ENCODE measurements around the gene ITPKC.
"Not testable (repeated sequence)": the region's sequence is repeated elsewhere in the genome, so short reads cannot be mapped to it uniquely, and the experiment has no call there.

ITPKC gene

DNA sequence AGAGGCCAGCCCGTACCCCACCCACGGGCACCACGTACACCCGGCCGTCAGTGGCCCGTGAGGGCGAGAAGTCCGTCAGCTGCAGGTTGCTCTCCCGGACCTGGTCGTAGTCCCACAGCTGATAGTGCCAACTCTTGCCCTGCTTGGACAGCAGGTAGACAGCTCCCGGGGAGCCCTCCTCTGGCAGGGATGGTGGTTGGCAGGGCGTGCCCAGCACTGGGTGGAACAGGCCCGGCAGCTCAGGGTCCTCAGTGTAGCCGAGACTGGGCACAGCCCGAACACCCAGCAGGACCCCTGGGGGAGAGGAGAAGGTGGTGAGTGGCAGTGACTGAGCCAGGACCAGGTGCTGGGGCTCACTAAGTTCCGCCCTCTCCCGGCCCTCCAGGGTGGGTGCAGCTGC lies 25.6 kb downstream of the ITPKC start:
- peak in 1 of 14 donors; percentile 43 for DNase-seq

DNA sequence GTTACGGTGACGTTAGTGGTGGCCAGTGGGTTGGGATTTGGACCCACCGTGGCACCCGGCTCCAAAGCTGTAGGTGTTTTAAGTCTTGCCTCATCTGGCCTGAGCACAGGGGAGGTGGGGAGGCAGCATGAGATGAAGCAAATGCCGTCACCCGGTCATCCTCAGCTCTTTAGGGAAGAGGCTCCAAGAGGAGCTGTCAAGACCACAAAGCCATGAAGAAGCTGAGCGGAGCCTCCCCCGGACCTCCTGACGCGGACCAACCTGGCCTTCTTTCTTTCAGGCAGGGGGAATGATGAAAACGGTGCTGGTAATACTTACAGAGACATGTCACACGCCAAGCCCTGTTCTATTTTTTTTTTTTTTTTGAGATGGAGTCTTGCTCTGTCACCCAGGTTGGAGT lies 26.0 kb downstream of the ITPKC start:
- no peak for DNase-seq

DNA sequence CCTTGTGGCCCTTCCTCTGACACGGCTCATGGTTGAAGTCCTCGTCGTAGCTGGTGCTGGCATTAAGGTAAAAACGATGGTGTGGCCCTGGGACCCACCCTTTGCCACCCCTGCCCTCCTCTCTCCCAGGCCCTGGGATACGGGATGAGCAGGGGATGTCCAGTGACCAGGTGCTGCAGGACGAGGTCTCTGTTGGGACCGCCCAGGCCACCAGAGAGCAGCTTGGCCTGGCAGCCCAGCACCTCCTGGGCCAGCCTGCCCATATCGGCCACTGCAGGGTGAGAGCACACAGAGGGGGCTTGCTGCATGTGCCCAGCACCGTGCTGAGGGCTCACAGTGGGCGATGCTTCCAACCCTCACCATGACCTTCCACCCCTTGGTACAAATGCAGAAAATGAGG lies 27.0 kb downstream of the ITPKC start:
- no peak for DNase-seq

DNA sequence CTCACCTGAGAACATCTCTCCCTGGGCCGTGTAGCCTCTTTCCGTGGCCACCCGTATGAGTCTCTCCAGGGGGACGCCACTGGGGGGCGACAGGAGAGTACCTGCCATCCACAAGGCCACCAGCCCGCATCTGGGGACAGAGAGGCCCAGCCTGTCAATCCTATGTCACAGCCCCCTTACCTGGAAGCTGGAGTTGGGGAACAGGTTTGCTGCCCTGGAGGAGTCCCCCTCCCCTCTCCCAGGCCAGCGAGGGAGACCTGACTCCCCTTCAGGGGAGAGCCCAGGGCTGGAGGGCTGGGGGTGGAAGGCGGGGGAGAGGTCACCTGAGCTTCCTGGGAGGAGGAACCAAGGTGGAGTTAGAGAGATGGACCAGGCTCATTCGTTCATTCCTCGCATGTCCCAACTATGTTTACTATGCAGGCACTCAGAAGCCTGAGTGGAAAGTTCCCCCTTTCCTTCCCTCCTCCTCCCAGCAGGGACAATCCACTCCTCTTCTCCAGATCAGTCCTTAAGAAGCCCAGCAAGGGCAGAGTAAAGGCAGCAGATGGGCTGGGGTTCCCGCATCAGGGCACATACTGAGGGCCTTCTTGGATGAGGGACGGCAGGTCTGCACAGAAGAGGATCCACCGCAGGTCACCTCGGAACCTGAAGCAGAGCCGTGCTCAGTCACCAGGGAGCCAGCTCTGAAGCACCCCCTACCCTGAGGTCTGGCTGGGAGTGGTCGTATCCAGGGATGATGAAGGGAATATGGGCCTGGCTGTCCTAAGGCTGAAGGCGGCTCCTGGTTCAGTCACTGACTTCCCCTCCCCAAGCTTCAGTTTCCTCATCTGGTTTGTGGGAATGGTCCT lies 27.9 kb downstream of the ITPKC start:
- DNase-seq: no peak

DNA sequence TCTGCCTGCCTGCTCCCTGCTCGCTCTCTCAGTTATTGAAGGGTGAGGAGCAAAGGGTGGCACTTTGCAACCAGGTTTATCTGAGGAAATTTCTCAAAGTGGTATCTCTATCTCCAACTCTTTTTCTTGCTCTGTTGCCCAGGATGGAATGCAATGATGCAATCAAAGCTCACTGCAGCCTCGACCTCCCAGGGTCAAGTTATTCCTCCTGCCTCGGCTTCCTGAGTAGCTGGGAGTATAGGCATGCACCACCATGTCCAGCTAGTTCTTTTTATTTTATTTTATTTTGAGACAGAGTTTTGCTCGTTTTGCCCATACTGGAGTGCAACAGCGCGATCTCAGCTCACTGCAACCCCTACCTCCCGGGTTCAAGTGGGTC lies 28.5 kb downstream of the ITPKC start:
- no peak for DNase-seq

DNA sequence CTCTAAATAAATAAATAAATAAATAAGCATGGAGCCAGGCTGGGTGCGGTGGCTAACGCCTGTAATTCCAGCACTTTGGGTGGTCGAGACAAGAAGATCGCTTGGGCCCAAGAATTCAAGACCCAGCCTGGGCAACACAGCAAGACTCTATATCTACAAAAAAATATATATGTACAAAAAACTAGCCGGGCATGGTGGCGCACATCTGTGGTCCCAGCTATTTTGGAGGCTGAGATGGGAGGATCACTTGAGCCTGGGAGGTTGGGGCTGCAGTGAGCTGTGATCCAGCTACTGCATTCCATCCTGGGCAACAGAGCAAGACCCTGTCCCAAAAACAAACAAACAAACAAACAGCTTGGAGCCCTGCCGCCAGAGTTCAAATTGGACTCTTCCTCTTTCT lies 30.6 kb downstream of the ITPKC start:
- DNase-seq: no peak

DNA sequence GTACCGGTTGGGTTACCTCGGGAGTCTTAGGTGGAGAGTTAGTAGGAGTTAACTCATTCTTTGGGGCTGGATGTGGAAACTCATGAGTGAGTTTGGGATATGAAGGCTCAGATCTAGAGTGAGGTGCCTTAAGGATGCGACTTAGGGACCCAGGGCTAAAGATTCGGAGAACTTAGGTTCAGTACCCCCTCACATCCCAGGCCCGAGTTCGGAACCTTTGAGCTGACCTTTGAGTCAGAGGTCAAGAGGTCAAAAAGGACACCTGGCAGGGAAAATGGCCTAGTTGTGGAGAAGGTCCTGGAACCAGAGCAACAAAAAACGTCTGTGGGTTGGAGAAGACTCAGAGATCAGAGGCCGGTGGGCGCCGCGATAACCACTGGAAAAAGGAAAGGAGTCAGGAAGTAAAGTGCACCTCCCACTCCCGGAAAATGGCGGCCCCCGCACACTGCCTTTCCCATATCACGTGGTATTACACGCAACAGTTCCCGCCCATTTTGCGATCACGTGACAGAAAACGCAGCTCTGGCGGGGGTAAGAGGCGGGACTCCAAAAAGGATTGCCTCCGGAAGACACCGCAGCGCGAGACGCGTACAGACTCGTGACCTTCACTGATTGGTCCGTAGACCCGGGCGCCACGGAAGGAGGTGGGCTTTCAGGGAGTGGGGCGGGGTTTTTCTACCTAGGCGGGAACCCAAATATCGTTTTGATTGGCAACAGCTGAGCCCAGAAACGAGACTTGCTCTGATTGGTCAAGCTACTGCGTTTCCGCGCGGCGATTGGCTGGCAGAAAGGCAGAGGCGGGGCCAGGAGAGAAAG lies 33.4 kb downstream of the ITPKC start, which contains the start of gene ACTMAP:
Gene ACTMAP (minus strand): TSS at position 420 of the 816 bp plus-strand sequence. CDS start 674 bp downstream, outside the sequence.
- DNase-seq: peak; percentile 98 to 100 (median 100)

DNA sequence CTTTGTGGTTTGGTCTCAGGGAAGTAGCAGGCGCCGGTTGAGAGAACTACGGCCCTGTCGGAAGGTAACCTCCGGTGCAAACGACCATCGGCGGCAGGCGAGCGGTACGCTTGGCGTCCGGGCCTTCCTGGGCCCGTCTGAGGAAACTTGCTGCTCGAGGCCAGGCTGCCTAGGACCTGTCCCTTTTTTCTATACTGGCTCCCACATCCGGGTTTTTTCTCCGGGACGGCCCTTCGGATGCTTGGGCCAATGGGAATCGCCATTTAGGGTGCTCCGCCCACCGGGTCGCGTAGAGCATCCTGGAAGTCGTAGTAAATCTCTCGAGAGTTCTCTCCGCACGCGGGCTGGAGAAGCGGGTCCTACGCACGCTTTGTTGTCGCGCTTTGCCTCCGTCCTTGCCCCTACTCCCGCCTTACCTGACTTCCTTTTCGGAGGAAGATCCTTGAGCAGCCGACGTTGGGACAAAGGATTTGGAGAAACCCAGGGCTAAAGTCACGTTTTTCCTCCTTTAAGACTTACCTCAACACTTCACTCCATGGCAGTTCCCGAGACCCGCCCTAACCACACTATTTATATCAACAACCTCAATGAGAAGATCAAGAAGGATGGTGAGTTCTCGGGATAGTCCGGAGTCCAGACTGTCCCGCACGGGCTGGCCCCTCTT lies 34.1 kb downstream of the ITPKC start, which contains the start of gene SNRPA:
Gene SNRPA (plus strand): TSS at position 330 of the 664 bp plus-strand sequence. CDS start 206 bp downstream, at position 536.
- DNase-seq: peak; percentile 98 to 100 (median 100)

DNA sequence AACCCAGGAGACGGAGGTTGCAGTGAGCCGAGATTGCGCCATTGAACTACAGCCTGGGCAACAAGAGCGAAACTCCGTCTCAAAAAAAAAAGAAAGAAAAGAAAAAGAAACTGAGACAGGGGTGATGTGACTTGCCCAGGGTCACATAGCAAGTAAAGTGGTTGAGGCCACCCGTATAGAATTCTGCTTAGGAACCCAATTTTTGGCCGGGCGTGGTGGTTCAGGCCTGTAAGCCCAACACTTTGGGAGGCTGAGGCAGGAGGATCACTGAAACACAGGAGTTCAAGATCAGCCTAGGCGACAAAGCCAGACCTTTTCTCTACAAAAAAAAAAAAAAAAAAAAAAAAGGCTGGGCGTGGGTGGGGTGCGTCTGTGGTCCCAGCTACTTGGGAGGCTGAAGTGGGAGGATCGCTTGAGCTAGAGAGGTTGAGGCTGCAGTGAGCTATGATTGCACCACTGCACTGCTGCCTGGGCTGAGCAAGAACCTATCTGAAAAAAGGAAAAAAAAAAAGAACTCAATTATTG lies 35.4 kb downstream of the ITPKC start:
- no peak for DNase-seq

DNA sequence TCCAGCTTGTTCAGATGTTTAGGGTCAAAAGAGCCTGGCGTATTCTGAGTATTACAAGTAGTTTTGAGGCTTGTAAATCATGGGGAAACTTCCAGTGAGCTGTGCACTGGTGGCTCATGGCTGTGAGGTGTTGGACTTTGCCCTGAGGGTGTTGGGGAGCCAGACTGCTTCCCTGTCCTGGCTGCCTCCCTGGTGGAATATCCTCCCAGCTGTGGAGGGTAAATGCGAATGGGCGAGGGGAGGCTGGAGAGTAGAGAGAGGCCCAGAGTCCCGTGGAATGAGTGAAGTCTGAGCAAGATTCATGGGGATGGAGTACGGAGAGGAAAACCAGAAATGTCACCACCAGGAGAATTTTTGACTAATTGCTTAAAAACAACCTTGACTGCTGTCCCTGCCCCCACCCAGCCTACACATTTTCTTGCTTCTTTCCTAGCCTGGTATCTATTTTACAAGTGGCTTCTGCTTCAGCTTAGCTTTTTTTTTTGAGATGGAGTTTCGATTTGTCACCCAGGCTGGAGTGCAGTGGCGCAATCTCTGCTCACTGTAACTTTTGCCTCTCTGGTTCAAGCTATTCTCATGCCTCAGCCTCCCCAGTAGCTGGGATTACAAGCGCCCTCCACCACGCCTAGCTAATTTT lies 37.8 kb downstream of the ITPKC start:
- no peak for DNase-seq

DNA sequence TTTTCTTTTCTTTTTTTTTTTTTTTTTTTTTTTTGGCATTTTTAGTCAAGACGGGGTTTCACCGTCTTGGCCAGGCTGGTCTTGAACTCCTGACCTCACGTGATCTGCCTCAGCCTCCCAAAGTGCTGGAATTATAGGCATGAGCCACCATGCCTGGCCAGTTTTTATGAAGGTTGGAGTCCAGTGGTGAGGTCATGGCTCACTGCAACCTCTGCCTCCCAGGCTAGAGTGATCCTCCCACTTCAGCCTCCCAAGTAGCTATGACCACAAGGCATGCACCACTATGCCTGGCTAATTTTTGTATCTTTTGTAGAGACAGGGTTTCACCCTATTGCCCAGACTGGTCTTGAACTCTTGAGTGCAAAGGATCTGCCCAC lies 38.3 kb downstream of the ITPKC start:
- DNase-seq: no peak

DNA sequence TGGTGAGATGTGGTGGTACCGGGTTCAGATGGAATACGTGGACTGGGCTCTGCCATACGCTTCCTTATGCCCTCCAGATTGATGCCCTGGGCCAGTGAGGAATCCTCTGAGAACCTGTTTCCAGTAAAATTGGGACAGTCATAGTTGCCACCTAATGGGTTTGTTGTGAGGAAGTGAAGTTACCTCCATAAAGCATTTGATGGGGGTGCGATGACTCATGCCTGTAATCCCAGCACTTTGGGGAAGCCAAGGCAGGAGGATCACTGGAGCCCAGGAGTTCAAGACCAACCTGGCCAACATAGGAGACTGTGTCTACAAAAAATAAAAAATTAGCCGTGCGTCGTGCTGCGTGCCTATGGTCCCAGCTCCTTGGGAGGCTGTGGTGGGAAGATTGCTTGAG lies 38.9 kb downstream of the ITPKC start:
- no peak for DNase-seq

DNA sequence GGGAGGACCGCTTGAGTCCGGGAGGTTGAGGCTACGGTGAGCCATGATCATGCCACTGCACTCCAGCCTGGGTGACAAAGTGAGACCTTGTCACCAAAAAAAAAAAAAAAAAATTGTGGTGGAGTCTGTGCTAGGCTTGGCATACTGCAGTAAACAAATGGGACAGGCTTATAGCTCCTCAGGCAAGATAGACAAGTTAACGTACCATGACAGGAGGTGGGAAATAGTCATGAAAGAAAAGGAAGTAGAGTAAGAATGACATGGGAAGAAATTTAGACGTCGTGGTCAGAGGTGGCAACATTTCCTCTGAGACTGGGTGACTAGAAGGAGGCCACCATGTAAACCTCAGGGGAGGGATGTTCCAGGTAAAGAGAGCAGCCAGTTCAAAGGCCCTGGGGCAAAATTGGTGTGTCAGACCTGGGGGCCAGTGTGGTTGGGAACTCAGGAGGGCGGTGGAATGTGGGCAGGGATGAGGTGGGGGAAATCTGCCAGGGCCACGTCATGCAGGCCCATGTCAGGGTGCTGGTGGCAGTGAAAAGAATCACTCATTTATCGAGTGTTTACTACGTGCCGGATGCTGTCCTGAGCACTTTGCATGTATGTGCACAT lies 39.7 kb downstream of the ITPKC start:
- DNase-seq: no peak

DNA sequence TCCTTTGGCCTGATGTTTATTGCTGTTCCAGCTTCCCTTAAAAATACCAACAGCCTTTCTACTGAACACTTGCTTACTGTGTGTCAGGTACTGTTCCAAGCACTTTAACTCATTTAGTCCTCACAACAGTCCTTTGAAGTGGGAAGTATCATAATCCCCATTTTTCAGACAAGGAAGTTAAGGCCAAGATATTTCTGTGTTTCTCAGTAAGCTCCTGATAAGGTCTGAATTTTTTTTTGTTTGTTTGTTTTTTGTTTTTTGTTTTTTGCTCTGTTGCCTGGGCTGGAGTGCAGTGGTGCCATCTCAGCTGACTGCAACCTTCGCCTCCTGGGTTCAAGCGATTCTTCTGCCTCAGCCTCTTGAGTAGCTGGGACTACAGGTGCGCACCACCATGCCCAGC lies 41.6 kb downstream of the ITPKC start:
- DNase-seq: no peak

DNA sequence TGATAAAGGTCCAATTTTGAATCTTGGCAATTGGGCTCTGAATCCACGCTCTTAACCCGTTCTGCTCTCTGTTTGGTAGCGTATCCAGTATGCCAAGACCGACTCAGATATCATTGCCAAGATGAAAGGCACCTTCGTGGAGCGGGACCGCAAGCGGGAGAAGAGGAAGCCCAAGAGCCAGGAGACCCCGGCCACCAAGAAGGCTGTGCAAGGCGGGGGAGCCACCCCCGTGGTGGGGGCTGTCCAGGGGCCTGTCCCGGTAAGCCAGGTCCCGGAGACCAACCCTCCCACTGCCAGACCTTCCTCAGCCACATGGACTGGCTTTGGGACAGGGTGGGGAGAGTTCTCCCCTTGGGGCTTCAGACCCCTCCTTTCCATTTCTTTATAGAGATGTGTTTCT lies 42.4 kb downstream of the ITPKC start:
- no peak for DNase-seq

DNA sequence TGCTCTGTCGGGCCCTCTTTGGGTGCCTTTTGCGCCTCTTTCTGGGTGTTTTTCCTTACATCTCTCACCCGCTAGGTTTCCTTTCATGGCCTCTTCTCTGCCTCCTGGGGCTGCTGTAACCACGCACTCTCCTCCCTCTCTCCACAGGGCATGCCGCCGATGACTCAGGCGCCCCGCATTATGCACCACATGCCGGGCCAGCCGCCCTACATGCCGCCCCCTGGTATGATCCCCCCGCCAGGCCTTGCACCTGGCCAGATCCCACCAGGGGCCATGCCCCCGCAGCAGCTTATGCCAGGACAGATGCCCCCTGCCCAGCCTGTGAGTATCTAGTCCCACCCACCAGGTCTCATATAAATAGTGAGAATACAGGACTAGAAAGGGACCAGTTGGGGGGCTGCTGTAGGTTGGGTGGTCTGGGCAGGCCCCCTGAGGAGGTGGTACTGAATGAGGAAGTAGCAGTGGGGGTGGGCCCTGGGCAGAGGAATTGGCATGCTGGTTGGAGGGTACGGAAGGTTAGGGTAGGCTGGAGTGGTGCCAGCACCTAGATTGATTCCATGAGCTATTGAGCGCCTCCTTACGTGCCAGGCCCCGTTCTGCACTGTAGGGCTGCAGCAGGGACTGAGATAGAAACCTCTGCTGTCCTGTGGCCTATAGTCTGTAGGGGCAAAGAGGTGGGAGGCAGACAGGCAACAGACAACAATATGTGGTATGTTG lies 46.0 kb downstream of the ITPKC start:
- DNase-seq: no peak

DNA sequence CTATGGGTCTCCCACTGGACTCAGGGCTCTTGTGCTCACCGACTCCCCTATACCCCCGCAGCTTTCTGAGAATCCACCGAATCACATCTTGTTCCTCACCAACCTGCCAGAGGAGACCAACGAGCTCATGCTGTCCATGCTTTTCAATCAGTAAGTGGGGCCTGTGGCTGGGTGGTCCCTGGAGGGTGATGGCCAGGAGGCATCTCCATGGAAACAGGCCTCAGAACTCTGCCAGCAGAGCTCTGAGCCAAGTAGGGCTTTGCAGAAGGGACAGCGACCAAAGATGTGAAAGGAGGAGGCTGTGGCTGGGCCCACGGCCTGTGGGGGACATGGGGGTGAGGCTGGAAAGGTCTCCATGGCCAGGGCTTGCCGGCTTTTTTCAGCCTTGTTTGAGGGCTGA lies 46.6 kb downstream of the ITPKC start:
- DNase-seq: no peak

DNA sequence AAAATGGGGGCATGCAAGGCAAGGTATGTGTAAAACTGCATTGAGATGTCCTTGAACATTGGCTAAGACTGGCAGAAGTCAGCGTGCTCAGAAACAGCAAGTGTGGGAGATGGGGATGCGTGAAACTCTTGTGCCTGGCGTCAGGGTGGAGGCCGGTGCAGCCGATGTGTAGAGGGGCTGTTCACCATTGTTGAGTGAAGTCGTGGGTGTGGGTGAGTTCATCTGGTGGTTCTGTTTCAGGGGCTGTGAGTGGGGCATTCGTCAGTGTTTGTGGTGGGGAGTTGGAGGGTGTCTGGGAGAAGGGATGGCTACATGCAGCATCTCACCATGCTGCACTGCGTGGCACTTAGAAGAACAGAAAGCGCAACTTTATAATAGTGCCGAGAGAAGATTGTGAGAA lies 47.1 kb downstream of the ITPKC start:
- no peak for DNase-seq

DNA sequence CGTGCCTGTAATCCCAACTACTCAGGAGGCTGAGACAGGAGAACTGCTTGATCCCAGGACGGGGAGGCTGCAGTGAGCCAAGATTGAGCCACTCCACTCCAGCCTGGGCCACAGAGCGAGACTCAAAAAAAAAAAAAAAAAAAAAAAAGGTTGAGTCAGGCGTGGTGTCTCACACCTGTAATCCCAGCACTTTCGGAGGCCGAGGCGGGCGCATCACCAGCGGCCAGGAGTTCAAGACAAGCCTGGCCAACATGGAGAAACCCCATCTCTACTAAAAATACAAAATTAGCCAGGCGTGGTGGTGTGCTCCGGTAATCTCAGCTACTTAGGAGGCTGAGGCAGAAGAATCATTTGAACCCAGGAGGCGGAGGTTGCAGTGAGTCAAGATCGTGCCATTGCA lies 49.5 kb downstream of the ITPKC start:
- not testable (repeated sequence) for DNase-seq

DNA sequence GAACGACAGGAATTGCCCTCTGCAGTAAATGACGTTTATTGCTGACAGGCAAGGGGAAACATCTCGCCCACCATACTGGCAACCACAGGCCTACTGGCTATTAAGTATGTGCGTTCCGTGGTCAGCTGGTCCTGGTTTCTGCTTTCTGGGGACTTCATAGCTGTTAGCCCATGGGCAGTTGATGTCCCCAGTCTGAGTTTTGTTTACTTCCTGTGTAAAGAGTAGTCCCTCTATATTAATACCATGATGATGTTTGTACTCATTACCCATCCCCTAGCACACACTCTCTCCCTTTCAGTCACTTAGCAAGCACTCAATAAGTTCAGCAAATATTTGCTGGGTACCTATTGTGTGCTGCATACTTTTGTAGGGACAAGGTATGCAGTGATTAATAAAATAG lies 52.0 kb downstream of the ITPKC start:
- no peak for DNase-seq
